HCT116 (cell line): ENCODE data around the gene CAMK2N2. TPM values are rescaled to one million over a fixed set of nuclear protein-coding genes. Genes with fewer than 3 reads are reported as not detected.

Experiments used
- ATAC-seq: fragments of 200-7000 bp; cut with Tn5 transposase; 2 replicates; pipeline ENCODE4 v1.9.1; 2020; ENCODE audit warnings: mild to moderate bottlenecking, moderate library complexity
- BruUV-seq: library from RNA; stranded (reverse); fragments of 400-500 nt; replicated peaks from 2 replicates; lab custom pipeline; 2021; lab: Mats Ljungman, UMichigan
- CTCF ChIA-PET: fragments of 300-600 bp; sonication (Branson Sonifier 250); formaldehyde crosslinking; loops from one replicate; lab custom pipeline; 2021; ENCODE audit warnings: antibody characterized with exemption; lab: Charles Lee
- POLR2A ChIA-PET: fragments of 300-600, 350-600 bp; sonication (Branson Sonifier 250); formaldehyde crosslinking; loops from one replicate; lab custom pipeline; 2021; ENCODE audit warnings: antibody characterized with exemption; lab: Charles Lee
- RAD21 ChIA-PET, 2 experiments: fragments of 300-600 bp; sonication (Branson Sonifier 250); formaldehyde crosslinking; loops; one replicate each; lab custom pipeline; 2023; ENCODE audit warnings: low total read pairs in 2 of 2; ENCODE audit not compliant: uncharacterized antibody in 2 of 2, unreplicated experiment in 2 of 2, low non-redundant PET in 1 of 2; lab: Charles Lee
- DNase-seq: peaks from one replicate; pipeline ENCODE4 v3.0.0-alpha.2; 2010; ENCODE audit warnings: low read depth, low spot score
- H2AFZ ChIP-seq: fragments of 200-600 bp; shearing (Covaris generic), sonication (generic); 2 replicates; pipeline ENCODE4 v1.6.1; 2017; ENCODE audit warnings: low read depth, mixed run types, mixed read lengths, antibody characterized with exemption, low read length; ENCODE audit not compliant: poor library complexity, severe bottlenecking
- H3K27ac ChIP-seq: 2 replicates; pipeline ENCODE4 v1.5.1; 2012; ENCODE audit warnings: low read depth, low read length
- H3K27me3 ChIP-seq: fragments of 200-600 bp; sonication (generic); 2 replicates; pipeline ENCODE4 v1.6.1; 2016; ENCODE audit warnings: mixed run types, low read length, mixed read lengths; ENCODE audit not compliant: insufficient read depth
- H3K36me3 ChIP-seq, 2 experiments: fragments of 200-500 bp in 1 of 2; fragments of 200-600 bp in 1 of 2; sonication (Bioruptor generic) in 1 of 2; sonication (generic) in 1 of 2; 2 replicates each; pipeline versions ENCODE4 v1.5.1 to v1.6.1; 2014 to 2016; ENCODE audit warnings: low read length in 2 of 2, inconsistent platforms in 1 of 2, mixed read lengths in 1 of 2, mixed run types in 1 of 2; ENCODE audit not compliant: insufficient read depth in 2 of 2, control insufficient read depth in 1 of 2
- H3K4me1 ChIP-seq, 2 experiments: fragments of 200-600 bp in 1 of 2; sonication (generic) in 1 of 2; 2 replicates each; pipeline versions ENCODE4 v1.5.1 to v1.6.1; 2012 to 2017; ENCODE audit warnings: low read length in 2 of 2, inconsistent platforms in 1 of 2, mild to moderate bottlenecking in 1 of 2, mixed read lengths in 1 of 2, mixed run types in 1 of 2, moderate library complexity in 1 of 2; ENCODE audit not compliant: insufficient read depth in 2 of 2, control insufficient read depth in 1 of 2
- H3K4me2 ChIP-seq: fragments of 200-600 bp; sonication (generic); 2 replicates; pipeline ENCODE4 v1.6.1; 2017; ENCODE audit warnings: mixed run types, low read length, mixed read lengths
- H3K4me3 ChIP-seq, 2 experiments: fragments of 200-600 bp in 1 of 2; sonication (generic) in 1 of 2; replicated peaks in 1 of 2; 2 replicates each; pipeline ENCODE4 v1.5.1; 2011 to 2016; ENCODE audit warnings: low read length in 2 of 2, control low read depth in 1 of 2, low read depth in 1 of 2, mild to moderate bottlenecking in 1 of 2, mixed read lengths in 1 of 2, mixed run types in 1 of 2
- H3K79me2 ChIP-seq: fragments of 200-600 bp; sonication (generic); 2 replicates; pipeline ENCODE4 v1.6.1; 2017; ENCODE audit warnings: mild to moderate bottlenecking, mixed run types, low read length, moderate library complexity, mixed read lengths; ENCODE audit not compliant: insufficient read depth
- H3K9ac ChIP-seq: fragments of 200-600 bp; sonication (generic); 2 replicates; pipeline ENCODE4 v1.6.1; 2016; ENCODE audit warnings: low read length, mixed read lengths
- H3K9me2 ChIP-seq: fragments of 200-600 bp; sonication (generic), shearing (Covaris generic); 2 replicates; pipeline ENCODE4 v1.6.1; 2017; ENCODE audit warnings: mixed run types, mild to moderate bottlenecking, moderate library complexity; ENCODE audit not compliant: insufficient read depth
- H3K9me3 ChIP-seq, 2 experiments: fragments of 200-500 bp in 1 of 2; fragments of 200-600 bp in 1 of 2; sonication (Bioruptor generic) in 1 of 2; sonication (generic) in 1 of 2; 2 replicates each; pipeline ENCODE4 v1.6.1; 2014 to 2017; ENCODE audit warnings: low read length in 2 of 2, mixed read lengths in 2 of 2, inconsistent platforms in 1 of 2, low read depth in 1 of 2, mild to moderate bottlenecking in 1 of 2, mixed run types in 1 of 2, moderate library complexity in 1 of 2; ENCODE audit not compliant: control insufficient read depth in 1 of 2, insufficient read depth in 1 of 2
- H4K20me1 ChIP-seq: fragments of 200-600 bp; sonication (generic), shearing (Covaris generic); 2 replicates; pipeline ENCODE4 v1.6.1; 2017; ENCODE audit warnings: mixed run types, mild to moderate bottlenecking, moderate library complexity; ENCODE audit not compliant: insufficient read depth
- ATF3 ChIP-seq: IDR thresholded peaks from 2 replicates; pipeline ENCODE4 v1.6.1; 2012
- CBX3 ChIP-seq: IDR thresholded peaks from 2 replicates; pipeline ENCODE4 v1.6.1; 2012; ENCODE audit warnings: low read depth
- CEBPB ChIP-seq: IDR thresholded peaks from 2 replicates; pipeline ENCODE4 v1.6.1; 2012; ENCODE audit warnings: low read depth
- EGR1 ChIP-seq: IDR thresholded peaks from 2 replicates; pipeline ENCODE4 v1.6.1; 2012; ENCODE audit warnings: low read depth
- ELF1 ChIP-seq: IDR thresholded peaks from 2 replicates; pipeline ENCODE4 v1.6.1; 2012; ENCODE audit warnings: low read depth, borderline replicate concordance
- EZH2 ChIP-seq: fragments of 200-600 bp; sonication (generic); IDR thresholded peaks from 2 replicates; pipeline ENCODE4 v1.6.1; 2017; ENCODE audit warnings: antibody characterized with exemption, mixed run types
- FOSL1 ChIP-seq: IDR thresholded peaks from 2 replicates; pipeline ENCODE4 v1.6.1; 2012; ENCODE audit warnings: low read depth
- JUND ChIP-seq: IDR thresholded peaks from 2 replicates; pipeline ENCODE4 v1.6.1; 2012
- MAX ChIP-seq: IDR thresholded peaks from 2 replicates; pipeline ENCODE4 v1.6.1; 2012
- POLR2A ChIP-seq: IDR thresholded peaks from 2 replicates; pipeline ENCODE4 v1.7.0; 2011; ENCODE audit warnings: borderline replicate concordance; ENCODE audit not compliant: insufficient read depth, insufficient read length; ENCODE audit errors: extremely low read depth
- RAD21 ChIP-seq: IDR thresholded peaks from 2 replicates; pipeline ENCODE4 v1.6.1; 2012; ENCODE audit warnings: low read depth, mild to moderate bottlenecking
- REST ChIP-seq: IDR thresholded peaks from 2 replicates; pipeline ENCODE4 v1.6.1; 2012; ENCODE audit warnings: low read depth
- SIN3A ChIP-seq: IDR thresholded peaks from 2 replicates; pipeline ENCODE4 v1.6.1; 2012; ENCODE audit warnings: low read depth
- SRF ChIP-seq: IDR thresholded peaks from 2 replicates; pipeline ENCODE4 v1.6.1; 2012; ENCODE audit warnings: low read depth
- TCF7L2 ChIP-seq: IDR thresholded peaks from 2 replicates; pipeline ENCODE4 v1.7.0; 2011; ENCODE audit warnings: borderline replicate concordance, inconsistent platforms; ENCODE audit not compliant: insufficient read depth, insufficient read length; ENCODE audit errors: extremely low read depth
- YY1 ChIP-seq: IDR thresholded peaks from 2 replicates; pipeline ENCODE4 v1.6.1; 2011; ENCODE audit warnings: low read length, low read depth, moderate library complexity, mild to moderate bottlenecking; ENCODE audit not compliant: insufficient replicate concordance; ENCODE audit errors: extremely low read depth
- ZBTB33 ChIP-seq: IDR thresholded peaks from 2 replicates; pipeline ENCODE4 v1.6.1; 2011; ENCODE audit warnings: mild to moderate bottlenecking, low read length, moderate library complexity; ENCODE audit not compliant: insufficient replicate concordance; ENCODE audit errors: extremely low read depth
- ZFX ChIP-seq: fragments of 450-650 bp; IDR thresholded peaks from 2 replicates; pipeline ENCODE4 v1.6.1; 2017
- ZNF274 ChIP-seq: fragments of 200-500 bp; sonication (Bioruptor generic); IDR thresholded peaks from 2 replicates; pipeline ENCODE4 v1.6.1; 2014; ENCODE audit warnings: mild to moderate bottlenecking, low read depth, low read length, inconsistent platforms
- intact Hi-C: fragments of 100-400 bp; cut with micrococcal nuclease; formaldehyde crosslinking; loops from 2 replicates; pipeline ENCODE4 v1.10.0; 2022
- total RNA-seq: library from RNA; stranded (reverse); gene quantifications from one replicate; pipeline ENCODE4 v1.2.1, GENCODE V29; 2021; ENCODE audit not compliant: unreplicated experiment

Gene CAMK2N2
- total RNA-seq, 1 experiment from 2014 or later, result 5.1 TPM

- no peaks in the 10 kb centered on the region for H3K9me3 ChIP-seq
- no peak within 1 kb of the TSS for H3K4me2 ChIP-seq
- no peaks in the 10 kb centered on the region for H3K79me2 ChIP-seq
- intact Hi-C loops, result no loop called here
- no peak within 1 kb of the TSS for H3K9ac ChIP-seq
- H4K20me1 ChIP-seq, result no peaks in the 10 kb centered on the region
- TF ChIP-seq REST (no peak), FOSL1 (no peak), EZH2 (no peak), TCF7L2 (no peak), CEBPB (no peak), EGR1 (no peak), SRF (no peak), ZFX (no peak), SIN3A (no peak), POLR2A (no peak), RAD21 (no peak), ATF3 (no peak), MAX (no peak), ZNF274 (no peak), JUND (no peak), ZBTB33 (no peak), ELF1 (no peak), CBX3 (no peak), YY1 (no peak)
- no peak within 1 kb of the TSS for H2AFZ ChIP-seq
- DNase-seq (no peak), ATAC-seq (no peak)
- H3K4me3 ChIP-seq, result no peak within 1 kb of the TSS
- H3K27me3 ChIP-seq, result no peaks in the 10 kb centered on the region
- RAD21 ChIA-PET, result no interaction called here
- H3K36me3 ChIP-seq, result no peaks in the 10 kb centered on the region
- no peaks in the 10 kb centered on the region for H3K9me2 ChIP-seq
- CTCF ChIA-PET, result no interaction called here
- H3K27ac ChIP-seq, result no peak within 1 kb of the TSS
- POLR2A ChIA-PET, result no interaction called here
- no peaks in the 10 kb centered on the region for H3K4me1 ChIP-seq
- no TSS peak for BruUV-seq
These were observed 14.9 kb upstream of the CAMK2N2 start, which contains the start of gene ECE2 for GRCh38 chr3:184275961-184276910. Gene ECE2, plus strand, starts transcription at chr3:184276022. Its CDS starts 132 bp downstream, at chr3:184276154.
